ENCODE results near the gene JARID2.

Gene JARID2

DNA sequence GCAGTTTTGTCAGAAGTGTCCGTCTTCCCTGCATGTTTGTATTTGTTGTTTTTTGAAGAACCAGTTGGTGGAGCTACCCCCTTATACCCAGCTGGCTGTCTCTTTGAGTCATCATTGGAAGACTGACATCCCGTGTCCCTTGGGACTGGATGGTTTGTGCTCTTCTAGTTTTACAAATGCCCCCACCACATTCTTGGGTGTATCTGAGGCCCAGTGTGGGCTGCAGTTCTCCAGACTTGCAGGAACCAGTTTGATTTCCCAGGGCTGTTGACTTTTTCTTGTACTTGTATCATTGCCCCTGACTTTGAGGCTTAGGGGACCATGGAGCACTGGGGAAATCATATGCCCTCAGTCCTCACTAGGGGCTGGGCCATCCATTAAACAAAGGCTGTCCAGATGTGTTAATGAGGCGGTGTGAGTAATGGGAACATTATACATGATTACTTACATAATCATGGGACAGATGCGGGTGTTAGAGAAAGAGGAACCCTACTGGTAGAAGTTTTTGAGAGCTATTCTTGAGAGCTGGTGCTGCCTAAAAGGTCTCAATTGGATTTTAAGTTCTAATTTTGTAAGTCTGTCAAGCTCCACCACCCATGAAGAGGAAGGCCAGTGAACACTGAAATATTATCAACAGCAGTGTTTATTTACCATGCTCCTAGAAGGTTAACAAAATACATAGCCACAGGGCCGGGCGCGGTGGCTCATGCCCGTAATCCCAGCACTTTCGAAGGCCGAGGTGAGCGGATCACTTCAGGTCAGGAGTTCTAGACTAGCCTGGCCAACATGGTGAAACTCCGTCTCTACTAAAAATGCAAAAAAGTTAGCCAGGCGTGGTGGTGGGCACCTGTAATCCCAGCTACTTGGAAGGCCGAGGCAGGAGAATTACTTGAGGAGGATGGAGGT is 8.5 kb downstream of the JARID2 start (continued):
- peak; percentile 22; the same call in 1 of the 2 replicates for TF ChIP-seq ZNF394 (tag by site-specific recombination; IDR thresholded peaks at IDR 0.05; ENCODE audit: borderline replicate concordance)
- TF ChIP-seq BCL11B (tag by site-specific recombination; IDR thresholded peaks at IDR 0.05; ENCODE audit: low read depth) = no peak
- no peak for TF ChIP-seq ZNF148 (tag by site-specific recombination; IDR thresholded peaks at IDR 0.05; ENCODE audit: borderline replicate concordance)
- TF ChIP-seq ZFP37 (tag by site-specific recombination; IDR thresholded peaks at IDR 0.05) = no peak
- peak; percentile 45 for TF ChIP-seq OSR2 (tag by site-specific recombination; IDR thresholded peaks at IDR 0.05)
- TF ChIP-seq GLIS2 (tag by site-specific recombination; IDR thresholded peaks at IDR 0.05) = no peak
- no peak for TF ChIP-seq ZNF132 (tag by site-specific recombination; IDR thresholded peaks at IDR 0.05; ENCODE audit: borderline replicate concordance)
- no peak for TF ChIP-seq ZNF704 (tag by site-specific recombination; IDR thresholded peaks at IDR 0.05)
- TF ChIP-seq, protein P1, sequence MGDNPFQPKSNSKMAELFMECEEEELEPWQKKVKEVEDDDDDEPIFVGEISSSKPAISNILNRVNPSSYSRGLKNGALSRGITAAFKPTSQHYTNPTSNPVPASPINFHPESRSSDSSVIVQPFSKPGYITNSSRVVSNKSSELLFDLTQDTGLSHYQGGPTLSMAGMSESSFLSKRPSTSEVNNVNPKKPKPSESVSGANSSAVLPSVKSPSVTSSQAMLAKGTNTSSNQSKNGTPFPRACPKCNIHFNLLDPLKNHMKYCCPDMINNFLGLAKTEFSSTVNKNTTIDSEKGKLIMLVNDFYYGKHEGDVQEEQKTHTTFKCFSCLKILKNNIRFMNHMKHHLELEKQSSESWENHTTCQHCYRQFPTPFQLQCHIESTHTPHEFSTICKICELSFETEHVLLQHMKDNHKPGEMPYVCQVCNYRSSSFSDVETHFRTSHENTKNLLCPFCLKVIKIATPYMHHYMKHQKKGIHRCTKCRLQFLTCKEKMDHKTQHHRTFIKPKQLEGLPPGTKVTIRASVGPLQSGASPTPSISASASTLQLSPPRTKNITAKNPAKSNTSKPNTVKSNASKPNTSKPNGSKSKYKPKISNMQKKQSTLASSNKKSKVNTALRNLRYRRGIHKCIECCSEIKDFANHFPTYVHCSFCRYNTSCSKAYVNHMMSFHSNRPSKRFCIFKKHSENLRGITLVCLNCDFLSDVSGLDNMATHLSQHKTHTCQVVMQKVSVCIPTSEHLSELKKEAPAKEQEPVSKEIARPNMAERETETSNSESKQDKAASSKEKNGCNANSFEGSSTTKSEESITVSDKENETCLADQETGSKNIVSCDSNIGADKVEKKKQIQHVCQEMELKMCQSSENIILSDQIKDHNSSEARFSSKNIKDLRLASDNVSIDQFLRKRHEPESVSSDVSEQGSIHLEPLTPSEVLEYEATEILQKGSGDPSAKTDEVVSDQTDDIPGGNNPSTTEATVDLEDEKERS (tag by site-specific recombination; IDR thresholded peaks at IDR 0.05) = no peak
- TF ChIP-seq PRDM10 (tag by site-specific recombination; IDR thresholded peaks at IDR 0.05) = peak; percentile 46; the same call in 1 of the 2 replicates
- TF ChIP-seq, protein P2, sequence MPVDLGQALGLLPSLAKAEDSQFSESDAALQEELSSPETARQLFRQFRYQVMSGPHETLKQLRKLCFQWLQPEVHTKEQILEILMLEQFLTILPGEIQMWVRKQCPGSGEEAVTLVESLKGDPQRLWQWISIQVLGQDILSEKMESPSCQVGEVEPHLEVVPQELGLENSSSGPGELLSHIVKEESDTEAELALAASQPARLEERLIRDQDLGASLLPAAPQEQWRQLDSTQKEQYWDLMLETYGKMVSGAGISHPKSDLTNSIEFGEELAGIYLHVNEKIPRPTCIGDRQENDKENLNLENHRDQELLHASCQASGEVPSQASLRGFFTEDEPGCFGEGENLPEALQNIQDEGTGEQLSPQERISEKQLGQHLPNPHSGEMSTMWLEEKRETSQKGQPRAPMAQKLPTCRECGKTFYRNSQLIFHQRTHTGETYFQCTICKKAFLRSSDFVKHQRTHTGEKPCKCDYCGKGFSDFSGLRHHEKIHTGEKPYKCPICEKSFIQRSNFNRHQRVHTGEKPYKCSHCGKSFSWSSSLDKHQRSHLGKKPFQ (tag by site-specific recombination; IDR thresholded peaks at IDR 0.05) = peak; percentile 33; the same call in 1 of the 2 replicates
- no peak for TF ChIP-seq OVOL3 (tag by site-specific recombination; IDR thresholded peaks at IDR 0.05)
- TF ChIP-seq ZNF549 (tag by site-specific recombination; IDR thresholded peaks at IDR 0.05) = no peak
- no peak for TF ChIP-seq ZNF140 (tag by site-specific recombination; IDR thresholded peaks at IDR 0.05)
- TF ChIP-seq, protein P3, sequence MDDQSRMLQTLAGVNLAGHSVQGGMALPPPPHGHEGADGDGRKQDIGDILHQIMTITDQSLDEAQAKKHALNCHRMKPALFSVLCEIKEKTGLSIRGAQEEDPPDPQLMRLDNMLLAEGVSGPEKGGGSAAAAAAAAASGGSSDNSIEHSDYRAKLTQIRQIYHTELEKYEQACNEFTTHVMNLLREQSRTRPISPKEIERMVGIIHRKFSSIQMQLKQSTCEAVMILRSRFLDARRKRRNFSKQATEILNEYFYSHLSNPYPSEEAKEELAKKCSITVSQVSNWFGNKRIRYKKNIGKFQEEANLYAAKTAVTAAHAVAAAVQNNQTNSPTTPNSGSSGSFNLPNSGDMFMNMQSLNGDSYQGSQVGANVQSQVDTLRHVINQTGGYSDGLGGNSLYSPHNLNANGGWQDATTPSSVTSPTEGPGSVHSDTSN (CRISPR knock-in tag; IDR thresholded peaks at IDR 0.05) = no peak
- peak; percentile 87 for TF ChIP-seq ZNF654 (tag by site-specific recombination; IDR thresholded peaks at IDR 0.05; ENCODE audit: low read depth)
- no peak for TF ChIP-seq HOXC10 (CRISPR knock-in tag; IDR thresholded peaks at IDR 0.05)
- no peak for TF ChIP-seq SCRT1 (tag by site-specific recombination; IDR thresholded peaks at IDR 0.05; ENCODE audit: borderline replicate concordance)
